SJSA1 (cell line): Measurements from ENCODE around the gene DPYSL4. TPM values are rescaled to one million over a fixed set of nuclear protein-coding genes. Genes with fewer than 3 reads are reported as not detected.

ENCODE experiments used
- DNase-seq, 2 experiments: peaks; one replicate each; pipeline ENCODE4 v3.0.0-alpha.2; 2015 to 2020; ENCODE audit warnings: low spot score in 2 of 2, low read depth in 1 of 2
- H3K27ac ChIP-seq: fragments of 250-450 bp; sonication (Bioruptor Pico); 2 replicates; pipeline ENCODE4 v1.5.1; 2020; ENCODE audit warnings: mild to moderate bottlenecking, moderate library complexity
- H3K27me3 ChIP-seq: fragments of 250-450 bp; sonication (Bioruptor Pico); replicated peaks from 2 replicates; pipeline ENCODE4 v1.5.1; 2020; ENCODE audit warnings: mild to moderate bottlenecking, moderate library complexity
- H3K36me3 ChIP-seq: fragments of 250-450 bp; sonication (Bioruptor Pico); 2 replicates; pipeline ENCODE4 v1.5.1; 2020; ENCODE audit warnings: mild to moderate bottlenecking
- H3K4me1 ChIP-seq: fragments of 250-450 bp; sonication (Bioruptor Pico); replicated peaks from 2 replicates; pipeline ENCODE4 v1.6.1; 2021; ENCODE audit warnings: mild to moderate bottlenecking
- H3K4me3 ChIP-seq: fragments of 250-450 bp; sonication (Bioruptor Pico); 2 replicates; pipeline ENCODE4 v1.5.1; 2020; ENCODE audit warnings: mild to moderate bottlenecking
- H3K9me3 ChIP-seq: fragments of 250-450 bp; sonication (Bioruptor Pico); replicated peaks from 2 replicates; pipeline ENCODE4 v1.5.1; 2020; ENCODE audit warnings: mild to moderate bottlenecking
- total RNA-seq: library from RNA; depleted of rRNA; stranded (reverse); fragments of >200 nt; shearing (Covaris generic); gene quantifications from 2 replicates; pipeline ENCODE4 v1.2.3, GENCODE V29; 2014

DPYSL4 gene
- total RNA-seq, 1 experiment from 2014 or later, result 1.3 TPM

- no peaks in the 10 kb centered on the region for H3K36me3 ChIP-seq
- no peaks in the 10 kb centered on the region; the same call in 1 of the 2 replicates for H3K27me3 ChIP-seq
- H3K4me3 ChIP-seq, result no peak overlapping the region
- H3K27ac ChIP-seq, result no peak overlapping the region
- DNase-seq, result no peak
- no peaks in the 10 kb centered on the region for H3K4me1 ChIP-seq
- H3K9me3 ChIP-seq, result no peaks in the 10 kb centered on the region
Observed at GRCh38 chr10:132196178-132197113, 9.7 kb downstream of the DPYSL4 start.

GRCh38 chr10:132197271-132198067 is 10.7 kb downstream of the DPYSL4 start:
- Histone ChIP-seq H3K27ac (no peak overlapping the region), H3K4me1 (no peaks in the 10 kb centered on the region), H3K9me3 (no peaks in the 10 kb centered on the region), H3K27me3 (no peaks in the 10 kb centered on the region; the same call in 1 of the 2 replicates), H3K36me3 (no peaks in the 10 kb centered on the region), H3K4me3 (no peak overlapping the region)
- DNase-seq, result no peak

- H3K4me1 ChIP-seq, result no peaks in the 10 kb centered on the region
- DNase-seq, result no peak
- H3K9me3 ChIP-seq, result no peaks in the 10 kb centered on the region
- no peaks in the 10 kb centered on the region for H3K36me3 ChIP-seq
- no peak overlapping the region for H3K4me3 ChIP-seq
- H3K27me3 ChIP-seq, result no peaks in the 10 kb centered on the region; the same call in 1 of the 2 replicates
- no peak overlapping the region for H3K27ac ChIP-seq
Observed at GRCh38 chr10:132198068-132198370, 11.3 kb downstream of the DPYSL4 start.

- no peak overlapping the region for H3K4me3 ChIP-seq
- no peak for DNase-seq
- H3K4me1 ChIP-seq, result no peaks in the 10 kb centered on the region
- no peaks in the 10 kb centered on the region; the same call in 1 of the 2 replicates for H3K27me3 ChIP-seq
- H3K9me3 ChIP-seq, result no peaks in the 10 kb centered on the region
- no peak overlapping the region for H3K27ac ChIP-seq
- H3K36me3 ChIP-seq, result no peaks in the 10 kb centered on the region
Observed at GRCh38 chr10:132198381-132199181, 11.8 kb downstream of the DPYSL4 start.

GRCh38 chr10:132199268-132199853 is 12.6 kb downstream of the DPYSL4 start:
- no peaks in the 10 kb centered on the region for H3K9me3 ChIP-seq
- H3K4me1 ChIP-seq, result no peaks in the 10 kb centered on the region
- no peak overlapping the region for H3K4me3 ChIP-seq
- DNase-seq, result no peak
- no peak overlapping the region for H3K27ac ChIP-seq
- no peaks in the 10 kb centered on the region for H3K27me3 ChIP-seq
- no peaks in the 10 kb centered on the region for H3K36me3 ChIP-seq

GRCh38 chr10:132199854-132200311 is 13.1 kb downstream of the DPYSL4 start:
- Histone ChIP-seq H3K36me3 (no peaks in the 10 kb centered on the region), H3K4me1 (no peaks in the 10 kb centered on the region), H3K4me3 (no peak overlapping the region), H3K9me3 (no peaks in the 10 kb centered on the region), H3K27me3 (no peaks in the 10 kb centered on the region), H3K27ac (no peak overlapping the region)
- DNase-seq, result no peak

- H3K4me1 ChIP-seq, result no peaks in the 10 kb centered on the region
- no peaks in the 10 kb centered on the region for H3K36me3 ChIP-seq
- DNase-seq, result no peak
- H3K27me3 ChIP-seq, result no peaks in the 10 kb centered on the region
- H3K27ac ChIP-seq, result no peak overlapping the region
- no peaks in the 10 kb centered on the region for H3K9me3 ChIP-seq
- H3K4me3 ChIP-seq, result no peak overlapping the region
Observed at GRCh38 chr10:132200344-132201110, 13.8 kb downstream of the DPYSL4 start.

GRCh38 chr10:132201111-132201969 is 14.6 kb downstream of the DPYSL4 start:
- H3K4me3 ChIP-seq, result no peak overlapping the region
- H3K4me1 ChIP-seq, result no peaks in the 10 kb centered on the region
- no peak for DNase-seq
- no peak overlapping the region for H3K27ac ChIP-seq
- H3K9me3 ChIP-seq, result no peaks in the 10 kb centered on the region
- H3K36me3 ChIP-seq, result no peaks in the 10 kb centered on the region
- H3K27me3 ChIP-seq, result no peaks in the 10 kb centered on the region

GRCh38 chr10:132202070-132202970 is 15.6 kb downstream of the DPYSL4 start:
- Histone ChIP-seq H3K27me3 (no peaks in the 10 kb centered on the region), H3K9me3 (no peaks in the 10 kb centered on the region), H3K27ac (no peak overlapping the region), H3K4me3 (no peak overlapping the region), H3K4me1 (no peaks in the 10 kb centered on the region), H3K36me3 (no peaks in the 10 kb centered on the region)
- no peak for DNase-seq

- DNase-seq, result no peak
- Histone ChIP-seq H3K27me3 (no peaks in the 10 kb centered on the region), H3K4me3 (no peak overlapping the region), H3K4me1 (no peaks in the 10 kb centered on the region), H3K27ac (no peak overlapping the region), H3K9me3 (no peaks in the 10 kb centered on the region), H3K36me3 (no peaks in the 10 kb centered on the region)
Observed at GRCh38 chr10:132203256-132204077, 16.7 kb downstream of the DPYSL4 start.
